Thyroid gland (tissue), 4 donors: ENCODE measurements around the gene FZD2. TPM values are rescaled to one million over a fixed set of nuclear protein-coding genes. Genes with fewer than 3 reads are reported as not detected.

Experiments
- DNase-seq, 2 donors: peaks; one replicate each; pipeline ENCODE4 v3.0.0-alpha.2; 2019
- H3K27ac ChIP-seq, 3 donors: fragments of 200-600 bp; sonication (generic); 1 replicate in 2 of 3; 2 replicates in 1 of 3; pipeline ENCODE4 v1.5.1; 2016 to 2019; ENCODE audit warnings: mild to moderate bottlenecking in 1 of 3, moderate library complexity in 1 of 3
- H3K27me3 ChIP-seq: fragments of 200-600 bp; sonication (generic); one replicate; pipeline ENCODE4 v1.5.1; 2019
- H3K36me3 ChIP-seq, 2 donors: fragments of 200-600 bp; sonication (generic); one replicate each; pipeline ENCODE4 v1.5.1; 2016 to 2019
- H3K4me1 ChIP-seq, 2 donors: fragments of 200-600 bp; sonication (generic); one replicate each; pipeline ENCODE4 v1.5.1; 2017 to 2019
- H3K4me3 ChIP-seq, 3 donors: fragments of 200-600 bp; sonication (generic); replicated peaks in 1 of 3; 1 replicate in 2 of 3; 2 replicates in 1 of 3; pipeline ENCODE4 v1.5.1; 2016; ENCODE audit warnings: mild to moderate bottlenecking in 1 of 3
- H3K9me3 ChIP-seq: fragments of 200-600 bp; sonication (generic); one replicate; pipeline ENCODE4 v1.5.1; 2017
- POLR2A ChIP-seq, 2 donors: fragments of 450-650 bp; IDR thresholded peaks; one replicate each; pipeline ENCODE4 v1.6.1; 2017; ENCODE audit warnings: antibody characterized with exemption in 2 of 2, mild to moderate bottlenecking in 2 of 2, moderate library complexity in 1 of 2
- WGBS, 2 donors: methylation state at CpG; one replicate each; pipeline ENCODE4 v1.1.5; 2017; 5-methylcytosine and 5-hydroxymethylcytosine counted together
- intact Hi-C: fragments of 100-400 bp; cut with DNase I; formaldehyde crosslinking; loops from one replicate; pipeline ENCODE4 v1.15.1; 2023
- total RNA-seq, 4 donors: library from RNA; depleted of rRNA; stranded (reverse); fragments of >200 nt; gene quantifications; one replicate each; pipeline ENCODE4 v1.2.3, GENCODE V29; 2016
- TF ChIP-seq, protein P1 (sequence below), 6 experiments: fragments of 200-600 bp in 3 of 6; fragments of 450-650 bp in 3 of 6; sonication (generic) in 3 of 6; IDR thresholded peaks; one replicate each; pipeline ENCODE4 v1.5.1; 2016 to 2019; ENCODE audit warnings: antibody characterized with exemption in 6 of 6, mild to moderate bottlenecking in 2 of 6, inconsistent platforms in 1 of 6, moderate library complexity in 1 of 6

Gene FZD2
- total RNA-seq, 4 donors from 2014 or later: 1.8 to 7.1 (median 4.5) TPM

DNA sequence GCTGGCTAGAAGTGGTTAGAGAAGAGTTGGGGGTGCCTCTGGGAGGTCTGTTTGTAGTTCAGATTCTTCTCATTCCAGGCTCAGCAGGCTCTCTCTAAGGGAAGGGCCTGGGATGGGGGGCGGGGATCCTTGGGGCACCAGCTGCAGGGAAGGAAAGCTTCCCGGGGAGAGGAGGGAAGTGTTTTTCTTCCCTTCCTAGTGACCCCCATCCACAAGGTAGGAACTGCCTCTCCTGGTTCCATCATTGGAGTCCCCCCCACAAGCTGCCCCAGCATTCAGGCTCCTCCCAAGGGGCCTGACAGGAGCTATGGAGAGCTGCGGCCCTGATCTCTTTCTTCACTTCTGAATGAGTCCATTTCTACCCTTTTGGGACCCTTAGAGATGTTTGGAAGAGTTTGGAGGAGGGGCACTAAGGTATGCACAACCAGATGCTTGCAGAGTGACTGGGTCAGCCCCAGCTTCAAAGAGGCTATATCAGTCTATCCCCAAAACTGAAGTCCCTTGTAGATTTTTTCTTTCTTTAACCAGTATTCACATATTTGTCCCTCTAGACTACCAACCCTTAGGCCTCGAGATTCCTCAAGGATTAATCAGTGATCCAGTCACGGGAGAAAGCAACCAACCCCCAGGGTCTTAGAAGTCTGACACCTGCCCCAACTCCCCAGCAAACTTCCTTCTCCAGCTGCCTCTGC lies 13.9 kb upstream of the FZD2 start:
- no peaks in the 10 kb centered on the region for H3K27me3 ChIP-seq
- TF ChIP-seq, protein P1, sequence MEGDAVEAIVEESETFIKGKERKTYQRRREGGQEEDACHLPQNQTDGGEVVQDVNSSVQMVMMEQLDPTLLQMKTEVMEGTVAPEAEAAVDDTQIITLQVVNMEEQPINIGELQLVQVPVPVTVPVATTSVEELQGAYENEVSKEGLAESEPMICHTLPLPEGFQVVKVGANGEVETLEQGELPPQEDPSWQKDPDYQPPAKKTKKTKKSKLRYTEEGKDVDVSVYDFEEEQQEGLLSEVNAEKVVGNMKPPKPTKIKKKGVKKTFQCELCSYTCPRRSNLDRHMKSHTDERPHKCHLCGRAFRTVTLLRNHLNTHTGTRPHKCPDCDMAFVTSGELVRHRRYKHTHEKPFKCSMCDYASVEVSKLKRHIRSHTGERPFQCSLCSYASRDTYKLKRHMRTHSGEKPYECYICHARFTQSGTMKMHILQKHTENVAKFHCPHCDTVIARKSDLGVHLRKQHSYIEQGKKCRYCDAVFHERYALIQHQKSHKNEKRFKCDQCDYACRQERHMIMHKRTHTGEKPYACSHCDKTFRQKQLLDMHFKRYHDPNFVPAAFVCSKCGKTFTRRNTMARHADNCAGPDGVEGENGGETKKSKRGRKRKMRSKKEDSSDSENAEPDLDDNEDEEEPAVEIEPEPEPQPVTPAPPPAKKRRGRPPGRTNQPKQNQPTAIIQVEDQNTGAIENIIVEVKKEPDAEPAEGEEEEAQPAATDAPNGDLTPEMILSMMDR (IDR thresholded peaks at IDR 0.05): no peak
- no peak for TF ChIP-seq POLR2A (IDR thresholded peaks at IDR 0.05)
- DNase-seq: peak; percentile 32 to 54
- no peaks in the 10 kb centered on the region for H3K36me3 ChIP-seq
- H3K4me3 ChIP-seq: no peak overlapping the region
- no peaks in the 10 kb centered on the region for H3K9me3 ChIP-seq
- peaks cover 8 to 17% of the 10 kb centered on the region in 2 donors for H3K4me1 ChIP-seq
- intact Hi-C loops: no loop called here
- H3K27ac ChIP-seq: peak overlapping the region in 2 of 3 donors; percentile 23 to 30
- 37 to 42% methylated on average over 5 of the region's 5 CpGs for WGBS, 2 donors

DNA sequence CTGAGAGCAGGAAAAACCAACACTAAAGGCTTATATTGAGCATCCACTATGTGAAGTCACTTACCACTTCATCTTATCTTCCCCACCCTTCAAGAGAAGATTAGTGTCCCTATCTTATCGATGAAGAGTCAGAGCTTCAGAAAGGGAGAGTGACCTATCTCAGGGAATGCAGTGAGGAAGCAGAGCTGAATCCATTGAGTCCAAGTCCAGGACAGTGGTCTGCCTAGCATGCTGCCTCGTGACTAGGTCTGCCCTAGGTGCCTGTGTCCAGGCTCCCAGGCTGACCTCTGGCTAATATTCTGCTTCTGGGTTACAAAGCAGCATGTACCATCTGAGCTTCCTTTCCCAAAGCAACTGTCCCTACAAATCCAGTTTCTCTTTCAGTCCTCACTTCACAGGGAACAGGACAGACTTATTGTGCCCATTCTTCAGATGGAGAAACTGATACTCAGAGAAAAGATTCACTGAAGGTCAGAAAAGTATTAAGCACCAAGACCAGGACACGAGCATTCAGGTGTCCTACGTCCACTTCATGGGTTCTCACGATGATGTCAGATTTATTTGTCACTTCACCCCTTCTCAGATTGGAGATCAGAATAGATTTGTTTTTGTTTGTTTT lies 13.3 kb upstream of the FZD2 start:
- peaks cover 8 to 17% of the 10 kb centered on the region in 2 donors for H3K4me1 ChIP-seq
- H3K36me3 ChIP-seq: no peaks in the 10 kb centered on the region
- no peaks in the 10 kb centered on the region for H3K9me3 ChIP-seq
- no peak for TF ChIP-seq POLR2A (IDR thresholded peaks at IDR 0.05)
- TF ChIP-seq, protein P1 (IDR thresholded peaks at IDR 0.05): no peak
- no peak for DNase-seq
- intact Hi-C loops: no loop called here
- 76% methylated on average over 5 of the region's 5 CpGs for WGBS, 2 donors
- no peaks in the 10 kb centered on the region for H3K27me3 ChIP-seq
- no peak overlapping the region for H3K4me3 ChIP-seq
- H3K27ac ChIP-seq: no peak overlapping the region

DNA sequence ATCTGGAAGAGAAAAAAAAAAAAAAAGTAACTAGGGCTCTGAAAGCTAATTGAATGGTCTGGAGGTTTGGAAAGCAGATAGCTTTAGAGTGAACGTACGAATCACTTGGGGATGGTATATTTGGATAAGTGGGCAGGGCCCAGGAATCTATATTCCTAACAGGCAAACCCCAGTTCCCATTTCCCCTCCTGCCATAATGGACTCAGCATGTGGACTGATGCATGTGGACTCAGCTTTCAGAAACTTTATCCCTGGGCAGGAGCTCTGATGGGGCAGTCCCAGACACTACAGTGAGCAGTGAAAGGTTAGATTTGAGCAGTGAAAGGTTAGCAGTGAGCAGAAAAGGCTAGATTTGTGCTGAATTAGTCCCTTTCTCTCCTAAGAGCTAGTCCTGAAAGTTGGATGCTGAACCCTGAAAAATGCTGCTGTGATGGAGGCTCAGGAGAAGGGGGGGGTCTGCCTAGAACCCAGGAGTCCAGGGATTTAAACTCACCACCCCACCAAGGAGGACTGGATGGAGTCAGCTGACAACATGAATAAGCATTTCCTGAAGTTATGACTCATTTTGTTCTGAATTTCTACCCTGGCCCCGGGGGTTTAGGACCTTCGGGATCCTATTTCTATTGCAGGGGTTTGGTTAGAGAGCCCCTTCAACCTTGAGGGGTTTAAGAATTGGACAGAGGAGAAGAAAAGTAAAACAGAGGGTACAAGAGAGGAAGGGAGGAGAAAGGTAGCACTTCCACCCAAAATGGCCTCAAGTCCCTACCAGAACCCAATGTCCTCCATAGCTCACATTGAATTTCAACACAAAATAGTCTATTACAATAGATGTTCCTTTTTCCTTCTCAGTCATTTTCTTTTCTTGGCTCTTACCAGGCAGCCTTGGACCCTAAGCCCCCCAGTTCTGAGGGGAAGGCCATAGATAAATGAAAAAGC lies 10.3 kb upstream of the FZD2 start:
- DNase-seq: no peak
- 49 to 60% methylated on average over 4 of the region's 4 CpGs for WGBS, 2 donors
- Histone ChIP-seq H3K4me1 (peaks cover 6 to 11% of the 10 kb centered on the region in 2 donors), H3K9me3 (no peaks in the 10 kb centered on the region), H3K27ac (no peak overlapping the region), H3K4me3 (no peak overlapping the region), H3K27me3 (no peaks in the 10 kb centered on the region), H3K36me3 (no peaks in the 10 kb centered on the region)
- TF ChIP-seq, protein P1 (IDR thresholded peaks at IDR 0.05): no peak
- no peak for TF ChIP-seq POLR2A (IDR thresholded peaks at IDR 0.05)
- intact Hi-C loops: no loop called here

DNA sequence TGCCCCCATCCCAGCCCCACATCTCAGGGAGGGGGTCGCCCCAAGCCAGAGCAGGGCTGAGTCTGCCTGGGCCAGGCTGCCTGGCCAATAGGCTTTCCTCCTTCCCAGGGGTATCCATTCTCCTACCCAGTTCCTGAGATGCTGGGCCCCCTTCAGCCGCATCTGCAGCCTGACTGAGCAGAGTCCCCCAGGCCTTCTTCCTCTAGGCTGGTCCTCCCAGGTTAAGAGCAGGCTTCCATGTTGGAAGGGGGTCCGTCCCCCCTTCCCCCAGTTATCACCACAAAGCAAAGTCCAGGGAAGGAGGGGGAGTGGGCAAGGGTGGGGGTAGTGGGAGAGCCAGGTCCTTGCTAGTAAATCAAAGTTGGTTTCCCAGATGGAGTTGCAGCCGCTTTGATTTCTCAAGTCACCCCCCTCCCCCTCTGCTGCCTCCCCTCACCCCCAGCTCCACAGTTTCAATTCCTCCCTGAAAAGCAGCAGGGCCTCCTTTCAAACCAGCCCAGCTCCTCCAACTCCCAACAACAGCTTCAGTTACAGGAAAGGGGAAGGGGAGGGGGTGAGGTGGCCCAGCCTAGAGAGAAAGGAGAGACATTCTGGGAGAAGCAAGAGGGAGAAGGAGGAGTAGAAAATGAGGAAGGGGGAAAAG lies 9.5 kb upstream of the FZD2 start:
- H3K4me1 ChIP-seq: peaks cover 6 to 9% of the 10 kb centered on the region in 2 donors
- 79 to 90% methylated on average over 4 of the region's 4 CpGs for WGBS, 2 donors
- H3K27ac ChIP-seq: no peak overlapping the region
- no peaks in the 10 kb centered on the region for H3K27me3 ChIP-seq
- no peaks in the 10 kb centered on the region for H3K36me3 ChIP-seq
- no peaks in the 10 kb centered on the region for H3K9me3 ChIP-seq
- intact Hi-C loops: no loop called here
- TF ChIP-seq POLR2A (IDR thresholded peaks at IDR 0.05): no peak
- TF ChIP-seq, protein P1 (IDR thresholded peaks at IDR 0.05): no peak
- H3K4me3 ChIP-seq: no peak overlapping the region
- DNase-seq: no peak
